DND-41 (cell line): ENCODE results near the gene ARMC10.

Experiments
- CTCF ChIP-seq: IDR thresholded peaks from 2 replicates; pipeline ENCODE4 v1.5.1; 2012; ENCODE audit warnings: borderline replicate concordance, low read length, moderate library complexity, mild to moderate bottlenecking; ENCODE audit not compliant: poor library complexity, severe bottlenecking; ENCODE audit errors: extremely low read depth
- EZH2 ChIP-seq: IDR thresholded peaks from 3 replicates; pipeline ENCODE4 v1.6.1; 2012; ENCODE audit warnings: borderline replicate concordance, low read depth, mild to moderate bottlenecking, moderate library complexity, low read length, inconsistent platforms; ENCODE audit not compliant: severe bottlenecking

GRCh38 chr7:103116991-103117390 lies 42.1 kb downstream of the ARMC10 start:
- TF ChIP-seq CTCF (no peak), EZH2 (no peak)
